Measurements from ENCODE around the gene ZNF436. TPM values are rescaled to one million over a fixed set of nuclear protein-coding genes. Genes with fewer than 3 reads are reported as not detected.

ZNF436 gene
- total RNA-seq, 1 donor from 2014 or later = 13.3 TPM

DNA sequence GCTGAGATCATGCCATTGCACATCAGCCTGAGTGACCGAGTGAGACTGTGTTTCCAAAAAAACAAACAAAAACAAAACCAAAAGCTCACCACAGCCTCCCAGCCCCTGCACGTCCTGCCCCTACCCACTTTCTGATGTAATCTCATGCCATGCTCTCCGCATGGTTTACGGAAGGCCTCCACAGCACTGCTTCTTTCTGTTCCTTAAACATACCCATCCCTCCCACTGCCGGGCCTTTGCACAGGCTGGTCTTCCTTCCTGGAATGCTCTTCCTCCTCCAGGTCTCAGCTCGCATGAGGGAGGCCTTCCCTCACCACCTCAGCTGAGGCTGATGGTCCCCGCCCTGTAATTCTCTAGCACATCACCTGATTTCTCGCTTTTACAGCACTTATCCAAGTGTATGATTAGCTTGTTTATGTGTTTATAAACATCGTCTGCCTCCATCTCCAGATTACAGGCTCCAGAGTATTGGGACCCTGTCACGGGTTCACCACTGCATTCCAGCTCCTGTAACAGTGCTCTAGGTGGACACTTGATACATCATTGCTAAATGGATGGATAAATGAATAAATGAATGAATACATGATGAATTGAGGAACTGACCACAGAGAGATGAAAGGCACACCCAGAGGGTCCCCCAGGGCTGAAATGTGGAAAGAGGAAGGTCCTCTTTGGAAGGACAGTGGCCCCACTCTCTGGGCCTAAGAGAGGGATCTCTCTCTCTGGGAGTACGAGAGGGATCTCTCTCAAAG lies 32.8 kb upstream of the ZNF436 start:
- Mint-ChIP-seq H3K27ac (ENCODE audit: unreplicated experiment) (no peak overlapping the region), H3K4me3 (ENCODE audit: unreplicated experiment) (no peak overlapping the region), H3K9me3 (ENCODE audit: unreplicated experiment) (no peaks in the 10 kb centered on the region), H3K36me3 (ENCODE audit: unreplicated experiment) (no peaks in the 10 kb centered on the region), H3K4me1 (ENCODE audit: low read depth, unreplicated experiment) (no peaks in the 10 kb centered on the region), H3K27me3 (ENCODE audit: unreplicated experiment) (no peaks in the 10 kb centered on the region)
- TF ChIP-seq, protein P1, sequence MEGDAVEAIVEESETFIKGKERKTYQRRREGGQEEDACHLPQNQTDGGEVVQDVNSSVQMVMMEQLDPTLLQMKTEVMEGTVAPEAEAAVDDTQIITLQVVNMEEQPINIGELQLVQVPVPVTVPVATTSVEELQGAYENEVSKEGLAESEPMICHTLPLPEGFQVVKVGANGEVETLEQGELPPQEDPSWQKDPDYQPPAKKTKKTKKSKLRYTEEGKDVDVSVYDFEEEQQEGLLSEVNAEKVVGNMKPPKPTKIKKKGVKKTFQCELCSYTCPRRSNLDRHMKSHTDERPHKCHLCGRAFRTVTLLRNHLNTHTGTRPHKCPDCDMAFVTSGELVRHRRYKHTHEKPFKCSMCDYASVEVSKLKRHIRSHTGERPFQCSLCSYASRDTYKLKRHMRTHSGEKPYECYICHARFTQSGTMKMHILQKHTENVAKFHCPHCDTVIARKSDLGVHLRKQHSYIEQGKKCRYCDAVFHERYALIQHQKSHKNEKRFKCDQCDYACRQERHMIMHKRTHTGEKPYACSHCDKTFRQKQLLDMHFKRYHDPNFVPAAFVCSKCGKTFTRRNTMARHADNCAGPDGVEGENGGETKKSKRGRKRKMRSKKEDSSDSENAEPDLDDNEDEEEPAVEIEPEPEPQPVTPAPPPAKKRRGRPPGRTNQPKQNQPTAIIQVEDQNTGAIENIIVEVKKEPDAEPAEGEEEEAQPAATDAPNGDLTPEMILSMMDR (IDR thresholded peaks at IDR 0.05; ENCODE audit: partially characterized antibody, unreplicated experiment) = no peak
- DNase-seq = no peak

DNA sequence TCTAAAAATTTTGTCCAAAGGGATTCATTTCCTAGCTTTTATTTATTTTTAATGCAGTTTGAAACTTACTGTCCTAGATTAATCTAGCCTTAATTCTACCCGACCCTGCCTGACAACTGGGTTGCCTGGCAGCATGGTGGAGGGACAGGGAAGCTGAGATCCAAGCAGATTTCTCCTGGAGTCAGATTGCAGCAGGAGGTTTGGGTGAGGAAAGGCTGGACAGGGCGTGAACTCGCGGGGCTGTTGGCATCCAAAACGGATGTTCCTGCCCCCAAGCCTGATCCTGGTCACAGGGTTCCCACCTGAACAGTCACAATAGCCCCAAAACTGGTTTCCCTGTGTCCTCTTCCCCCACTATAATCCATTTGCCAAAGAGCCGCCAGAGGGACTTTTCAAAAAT lies 31.7 kb upstream of the ZNF436 start:
- no peaks in the 10 kb centered on the region for H3K9me3 Mint-ChIP-seq (ENCODE audit: unreplicated experiment)
- TF ChIP-seq, protein P1 (IDR thresholded peaks at IDR 0.05; ENCODE audit: partially characterized antibody, unreplicated experiment) = no peak
- no peak for DNase-seq
- no peak overlapping the region for H3K4me3 Mint-ChIP-seq (ENCODE audit: unreplicated experiment)
- H3K27me3 Mint-ChIP-seq (ENCODE audit: unreplicated experiment) = peaks cover 8% of the 10 kb centered on the region
- H3K27ac Mint-ChIP-seq (ENCODE audit: unreplicated experiment) = no peak overlapping the region
- no peaks in the 10 kb centered on the region for H3K4me1 Mint-ChIP-seq (ENCODE audit: low read depth, unreplicated experiment)
- H3K36me3 Mint-ChIP-seq (ENCODE audit: unreplicated experiment) = no peaks in the 10 kb centered on the region

DNA sequence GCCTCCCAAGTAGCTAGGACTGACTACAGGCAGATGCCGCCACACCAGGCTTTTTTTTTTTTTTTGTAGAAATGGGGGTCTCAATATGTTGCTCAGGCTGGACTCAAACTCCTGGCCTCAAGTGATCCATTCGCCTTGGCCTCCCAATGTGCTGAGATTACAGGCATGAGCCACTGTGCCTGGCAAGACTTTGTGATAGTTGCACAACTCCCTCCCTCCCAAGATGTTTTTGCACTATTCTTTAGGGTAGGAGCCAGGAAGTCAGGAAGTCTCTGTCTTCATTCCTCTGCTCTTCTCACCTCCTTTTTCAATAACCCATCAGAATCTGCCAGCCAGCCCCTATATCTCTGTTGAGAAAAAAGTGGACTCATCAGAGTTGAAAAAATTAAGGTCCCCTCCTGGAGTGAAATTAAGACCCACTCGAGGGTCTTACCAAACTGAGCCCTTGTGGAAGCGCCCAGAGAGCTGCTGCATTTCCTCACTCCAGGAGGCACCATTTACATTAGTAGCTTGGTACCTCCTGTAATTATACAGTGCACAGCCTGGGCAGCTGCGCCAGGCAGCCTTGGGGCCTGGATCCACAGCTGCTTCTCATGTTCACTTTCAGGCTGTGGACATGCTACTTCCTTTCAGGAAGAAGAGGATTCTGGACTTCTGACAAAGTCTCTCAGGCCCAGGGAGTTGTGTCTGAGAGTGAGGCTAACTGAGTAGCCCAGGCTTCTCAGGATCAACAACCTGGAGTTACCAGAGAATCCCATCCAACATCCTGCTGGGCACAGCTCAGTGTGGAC lies 30.9 kb upstream of the ZNF436 start:
- Mint-ChIP-seq H3K4me1 (ENCODE audit: low read depth, unreplicated experiment) (no peaks in the 10 kb centered on the region), H3K27ac (ENCODE audit: unreplicated experiment) (no peak overlapping the region), H3K4me3 (ENCODE audit: unreplicated experiment) (no peak overlapping the region), H3K9me3 (ENCODE audit: unreplicated experiment) (peaks cover 2% of the 10 kb centered on the region), H3K27me3 (ENCODE audit: unreplicated experiment) (peaks cover 13% of the 10 kb centered on the region), H3K36me3 (ENCODE audit: unreplicated experiment) (no peaks in the 10 kb centered on the region)
- TF ChIP-seq, protein P1 (IDR thresholded peaks at IDR 0.05; ENCODE audit: partially characterized antibody, unreplicated experiment) = no peak
- no peak for DNase-seq

DNA sequence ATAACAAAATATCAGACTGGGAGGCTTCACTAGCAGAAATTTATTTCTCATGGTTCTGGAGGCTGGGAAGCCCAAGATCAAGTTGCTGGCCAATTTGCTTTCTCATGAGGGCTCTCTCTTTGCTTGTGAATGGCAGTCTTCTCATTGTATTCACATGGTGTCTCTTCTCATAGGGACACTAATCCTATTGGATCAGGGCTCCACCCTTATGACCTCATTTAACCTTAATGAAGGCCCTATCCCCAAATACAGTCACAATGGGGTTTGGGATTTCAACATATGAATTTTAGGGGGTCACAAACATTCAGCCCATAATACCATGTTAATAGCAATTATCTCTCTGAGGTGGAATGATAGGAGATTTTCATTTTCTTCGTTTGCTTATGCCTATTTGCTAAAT lies 29.6 kb upstream of the ZNF436 start:
- Mint-ChIP-seq H3K4me1 (ENCODE audit: low read depth, unreplicated experiment) (no peaks in the 10 kb centered on the region), H3K9me3 (ENCODE audit: unreplicated experiment) (peaks cover 2% of the 10 kb centered on the region), H3K27ac (ENCODE audit: unreplicated experiment) (no peak overlapping the region), H3K27me3 (ENCODE audit: unreplicated experiment) (peaks cover 17% of the 10 kb centered on the region), H3K36me3 (ENCODE audit: unreplicated experiment) (peaks cover under 1% of the 10 kb centered on the region), H3K4me3 (ENCODE audit: unreplicated experiment) (no peak overlapping the region)
- DNase-seq = no peak
- TF ChIP-seq, protein P1 (IDR thresholded peaks at IDR 0.05; ENCODE audit: partially characterized antibody, unreplicated experiment) = no peak

DNA sequence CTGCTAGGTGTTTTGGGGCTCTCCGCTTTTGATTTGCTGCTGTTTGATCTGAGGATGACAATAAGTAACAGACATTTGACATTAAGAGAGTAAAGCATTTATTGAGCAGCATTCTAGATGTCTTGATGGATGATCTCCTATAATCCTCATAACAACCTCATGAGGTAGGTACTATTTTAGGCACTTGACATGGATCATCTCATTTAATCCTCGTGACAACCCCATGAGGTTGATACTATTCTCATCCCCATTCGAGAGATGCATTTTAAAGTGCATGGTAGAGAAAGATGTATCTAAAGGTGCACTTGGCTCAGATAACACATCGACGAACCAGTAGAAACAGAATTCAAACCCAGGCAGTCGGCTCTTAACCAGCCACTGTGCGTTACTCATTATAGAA lies 28.3 kb upstream of the ZNF436 start:
- Mint-ChIP-seq H3K4me3 (ENCODE audit: unreplicated experiment) (no peak overlapping the region), H3K27me3 (ENCODE audit: unreplicated experiment) (peaks cover 21% of the 10 kb centered on the region), H3K36me3 (ENCODE audit: unreplicated experiment) (peaks cover 6% of the 10 kb centered on the region), H3K4me1 (ENCODE audit: low read depth, unreplicated experiment) (no peaks in the 10 kb centered on the region), H3K9me3 (ENCODE audit: unreplicated experiment) (peaks cover 2% of the 10 kb centered on the region), H3K27ac (ENCODE audit: unreplicated experiment) (no peak overlapping the region)
- no peak for DNase-seq
- TF ChIP-seq, protein P1 (IDR thresholded peaks at IDR 0.05; ENCODE audit: partially characterized antibody, unreplicated experiment) = no peak
